ENCODE measurements around the gene RRP12.
A peak's percentile ranks its signal among the peaks of the same experiment; 100 is the strongest.

Gene RRP12

DNA sequence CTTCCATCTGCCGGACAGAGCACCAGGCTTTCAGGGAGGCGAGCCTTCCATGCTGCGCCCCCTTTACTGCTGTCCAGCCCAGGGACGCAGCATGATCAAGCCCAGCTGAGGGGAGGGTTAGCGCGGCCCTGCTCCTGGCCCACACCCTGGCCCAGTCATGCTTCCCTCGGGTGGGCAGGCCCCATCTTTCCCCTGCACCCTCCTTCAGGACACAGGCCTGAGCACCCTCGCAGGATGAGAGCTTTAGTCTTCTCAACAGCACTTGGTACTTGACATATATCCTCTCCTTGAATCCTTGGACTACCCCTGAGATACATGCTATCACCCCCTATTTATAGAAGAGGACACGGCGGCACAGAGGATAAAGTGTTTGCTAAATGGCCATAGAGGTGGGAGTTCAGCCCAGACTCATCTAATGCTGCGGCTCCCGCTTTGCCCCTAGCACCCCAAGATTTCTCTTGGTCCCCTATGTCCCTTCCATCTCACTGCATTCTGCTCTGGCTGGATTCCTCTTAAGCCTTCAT lies 34.0 kb downstream of the RRP12 start:
- H3K23ac ChIP-seq (ENCODE audit: low read length), result no peak overlapping the region
- no peak overlapping the region for H4K8ac ChIP-seq (ENCODE audit: low read depth, low read length)

GRCh38 chr10:97366572-97366971 lies 34.6 kb downstream of the RRP12 start:
- no peak overlapping the region for H3K27ac ChIP-seq (ENCODE audit: low read depth, low read length)
- no peak overlapping the region for H2BK5ac ChIP-seq (ENCODE audit: low read depth, low read length, poor library complexity)
- no peak overlapping the region for H4K91ac ChIP-seq (ENCODE audit: low read depth, low read length)
- peaks cover 54 to 56% of the 10 kb centered on the region in 2 experiments for H3K36me3 ChIP-seq (ENCODE audit: control insufficient read depth in 1 of 2, insufficient read depth in 2 of 2, low read length in 2 of 2)
- no peaks in the 10 kb centered on the region for H3K79me1 ChIP-seq (ENCODE audit: low read length)
- H3K9me3 ChIP-seq (ENCODE audit: insufficient read depth, low read depth, low read length), result peaks cover 2% of the 10 kb centered on the region
- no CpG with 5 or more reads among the region's 11 CpGs for WGBS (ENCODE audit: extremely low coverage, insufficient coverage, insufficient read length)
- H2AFZ ChIP-seq (ENCODE audit: insufficient read depth, low read length, poor library complexity), result no peak overlapping the region
- no peak overlapping the region for H3K18ac ChIP-seq (ENCODE audit: low read length)
- H3K79me2 ChIP-seq (ENCODE audit: control insufficient read depth, insufficient read depth, low read length, poor library complexity), result no peaks in the 10 kb centered on the region
- H2AK5ac ChIP-seq (ENCODE audit: low read length), result no peak overlapping the region
- DNase-seq, result no peak
- H3K27me3 ChIP-seq (ENCODE audit: insufficient read depth, low read length), result no peaks in the 10 kb centered on the region
- H3K4me1 ChIP-seq (ENCODE audit: control insufficient read depth in 1 of 2, insufficient read depth in 2 of 2, low read length in 2 of 2), result peaks cover 0 to 3% of the 10 kb centered on the region in 2 experiments
- no peak overlapping the region for H3K4ac ChIP-seq (ENCODE audit: low read depth, low read length)
- no peak overlapping the region for H3K4me2 ChIP-seq (ENCODE audit: low read length)
- H3K23ac ChIP-seq (ENCODE audit: low read length), result no peak overlapping the region
- H2BK120ac ChIP-seq (ENCODE audit: insufficient read depth, low read length, poor library complexity), result no peak overlapping the region
- H3K4me3 ChIP-seq (ENCODE audit: low read depth, low read length), result no peak overlapping the region
- H3K14ac ChIP-seq (ENCODE audit: low read length), result no peak overlapping the region
- H2BK12ac ChIP-seq (ENCODE audit: low read length), result no peak overlapping the region
- H4K12ac ChIP-seq (ENCODE audit: low read depth, low read length), result no peak overlapping the region
- H3K9ac ChIP-seq (ENCODE audit: low read length), result no peak overlapping the region
- H4K8ac ChIP-seq (ENCODE audit: low read depth, low read length), result no peak overlapping the region

More for the DNA sequence above, 34.0 kb downstream of the RRP12 start:
- H2AK5ac ChIP-seq (ENCODE audit: low read length), result no peak overlapping the region
- no peaks in the 10 kb centered on the region for H3K27me3 ChIP-seq (ENCODE audit: insufficient read depth, low read length)
- H3K4me2 ChIP-seq (ENCODE audit: low read length), result no peak overlapping the region
- peaks cover 60 to 61% of the 10 kb centered on the region in 2 experiments for H3K36me3 ChIP-seq (ENCODE audit: control insufficient read depth in 1 of 2, insufficient read depth in 2 of 2, low read length in 2 of 2)
- H3K79me1 ChIP-seq (ENCODE audit: low read length), result no peaks in the 10 kb centered on the region
- H3K4me3 ChIP-seq (ENCODE audit: low read depth, low read length), result no peak overlapping the region
- no peak overlapping the region for H2AFZ ChIP-seq (ENCODE audit: insufficient read depth, low read length, poor library complexity)
- peaks cover 2% of the 10 kb centered on the region for H3K9me3 ChIP-seq (ENCODE audit: insufficient read depth, low read depth, low read length)
- no peak overlapping the region for H3K14ac ChIP-seq (ENCODE audit: low read length)
- DNase-seq, result no peak
- H2BK120ac ChIP-seq (ENCODE audit: insufficient read depth, low read length, poor library complexity), result no peak overlapping the region
- no peak overlapping the region for H4K12ac ChIP-seq (ENCODE audit: low read depth, low read length)
- H2BK5ac ChIP-seq (ENCODE audit: low read depth, low read length, poor library complexity), result no peak overlapping the region
- H3K4me1 ChIP-seq (ENCODE audit: control insufficient read depth in 1 of 2, insufficient read depth in 2 of 2, low read length in 2 of 2), result peaks cover 0 to 3% of the 10 kb centered on the region in 2 experiments
- no peak overlapping the region for H3K18ac ChIP-seq (ENCODE audit: low read length)
- H3K9ac ChIP-seq (ENCODE audit: low read length), result no peak overlapping the region
- no peak overlapping the region for H2BK12ac ChIP-seq (ENCODE audit: low read length)
- no peak overlapping the region for H4K91ac ChIP-seq (ENCODE audit: low read depth, low read length)
- no peaks in the 10 kb centered on the region for H3K79me2 ChIP-seq (ENCODE audit: control insufficient read depth, insufficient read depth, low read length, poor library complexity)
- no CpG with 5 or more reads among the region's 12 CpGs for WGBS (ENCODE audit: extremely low coverage, insufficient coverage, insufficient read length)
- H3K27ac ChIP-seq (ENCODE audit: low read depth, low read length), result no peak overlapping the region
- no peak overlapping the region for H3K4ac ChIP-seq (ENCODE audit: low read depth, low read length)

DNA sequence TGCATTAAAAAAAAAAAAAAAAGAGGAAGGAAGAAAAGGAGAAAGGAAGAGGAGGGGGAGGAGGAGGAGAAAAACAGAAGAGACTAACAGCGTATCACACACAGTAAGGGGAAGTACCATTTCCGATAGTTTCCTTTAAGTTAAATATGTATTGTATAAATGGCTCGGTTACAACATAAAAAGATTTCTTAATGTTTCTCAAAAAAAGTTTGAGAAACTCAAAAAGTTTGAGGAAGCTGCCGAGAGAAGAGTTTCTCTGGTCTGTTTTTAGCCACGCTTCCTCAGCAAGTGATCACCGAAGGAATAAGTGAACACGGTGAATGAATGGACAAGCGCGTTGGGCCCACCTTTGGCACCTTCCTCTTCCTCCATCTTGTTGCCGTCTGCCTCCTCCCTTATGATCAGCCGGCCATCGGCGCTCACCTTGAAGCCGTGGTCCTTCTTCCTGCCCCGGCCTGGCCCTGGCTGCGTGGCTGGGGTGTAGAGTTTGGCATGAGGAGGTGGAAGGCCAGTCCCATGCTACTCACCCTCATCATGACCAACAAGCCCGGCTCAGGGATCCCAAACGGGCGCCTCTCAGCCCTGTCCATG lies 35.3 kb downstream of the RRP12 start:
- peaks cover 2% of the 10 kb centered on the region for H3K9me3 ChIP-seq (ENCODE audit: insufficient read depth, low read depth, low read length)
- H2BK120ac ChIP-seq (ENCODE audit: insufficient read depth, low read length, poor library complexity), result no peak overlapping the region
- no CpG with 5 or more reads among the region's 19 CpGs for WGBS (ENCODE audit: extremely low coverage, insufficient coverage, insufficient read length)
- H3K27ac ChIP-seq (ENCODE audit: low read depth, low read length), result no peak overlapping the region
- H2BK12ac ChIP-seq (ENCODE audit: low read length), result no peak overlapping the region
- no peak overlapping the region for H4K12ac ChIP-seq (ENCODE audit: low read depth, low read length)
- no peak overlapping the region for H3K14ac ChIP-seq (ENCODE audit: low read length)
- H3K79me2 ChIP-seq (ENCODE audit: control insufficient read depth, insufficient read depth, low read length, poor library complexity), result no peaks in the 10 kb centered on the region
- H3K18ac ChIP-seq (ENCODE audit: low read length), result no peak overlapping the region
- no peak overlapping the region for H3K4ac ChIP-seq (ENCODE audit: low read depth, low read length)
- H3K27me3 ChIP-seq (ENCODE audit: insufficient read depth, low read length), result no peaks in the 10 kb centered on the region
- H2AK5ac ChIP-seq (ENCODE audit: low read length), result no peak overlapping the region
- no peak overlapping the region for H3K23ac ChIP-seq (ENCODE audit: low read length)
- peaks cover 0 to 3% of the 10 kb centered on the region in 2 experiments for H3K4me1 ChIP-seq (ENCODE audit: control insufficient read depth in 1 of 2, insufficient read depth in 2 of 2, low read length in 2 of 2)
- H3K9ac ChIP-seq (ENCODE audit: low read length), result no peak overlapping the region
- H4K8ac ChIP-seq (ENCODE audit: low read depth, low read length), result no peak overlapping the region
- peak in 1 of 2 donors; percentile 31 for DNase-seq
- H4K91ac ChIP-seq (ENCODE audit: low read depth, low read length), result no peak overlapping the region
- H3K4me3 ChIP-seq (ENCODE audit: low read depth, low read length), result no peak overlapping the region
- H3K4me2 ChIP-seq (ENCODE audit: low read length), result no peak overlapping the region
- H2BK5ac ChIP-seq (ENCODE audit: low read depth, low read length, poor library complexity), result no peak overlapping the region
- H3K36me3 ChIP-seq (ENCODE audit: control insufficient read depth in 1 of 2, insufficient read depth in 2 of 2, low read length in 2 of 2), result peaks cover 47 to 52% of the 10 kb centered on the region in 2 experiments
- H3K79me1 ChIP-seq (ENCODE audit: low read length), result no peaks in the 10 kb centered on the region
- no peak overlapping the region for H2AFZ ChIP-seq (ENCODE audit: insufficient read depth, low read length, poor library complexity)

DNA sequence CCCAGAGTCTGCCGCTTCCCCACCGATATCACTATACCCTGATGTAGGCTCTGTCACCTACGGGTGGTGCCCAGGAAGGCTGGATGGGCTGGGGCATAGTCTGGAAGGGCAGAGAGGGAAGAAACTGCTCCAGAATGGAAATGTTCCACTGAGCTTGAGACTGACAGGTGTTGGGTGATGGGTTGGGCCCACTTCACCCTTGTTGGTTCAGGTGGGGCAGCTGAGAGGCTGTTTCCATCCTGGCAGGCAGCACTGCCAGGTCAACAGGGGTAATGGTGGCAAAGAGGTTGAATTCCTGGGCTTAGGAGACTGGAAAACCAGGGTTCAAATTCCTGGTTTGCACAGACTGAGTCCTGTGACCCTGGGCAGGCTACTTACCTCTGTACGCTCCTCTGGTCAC lies 38.1 kb downstream of the RRP12 start:
- Histone ChIP-seq H3K4me3 (ENCODE audit: low read depth, low read length) (no peak overlapping the region), H2BK5ac (ENCODE audit: low read depth, low read length, poor library complexity) (no peak overlapping the region), H3K79me2 (ENCODE audit: control insufficient read depth, insufficient read depth, low read length, poor library complexity) (no peaks in the 10 kb centered on the region), H3K9me3 (ENCODE audit: insufficient read depth, low read depth, low read length) (peaks cover 2% of the 10 kb centered on the region), H3K18ac (ENCODE audit: low read length) (no peak overlapping the region), H2AK5ac (ENCODE audit: low read length) (no peak overlapping the region), H4K91ac (ENCODE audit: low read depth, low read length) (no peak overlapping the region), H4K8ac (ENCODE audit: low read depth, low read length) (no peak overlapping the region), H3K79me1 (ENCODE audit: low read length) (no peaks in the 10 kb centered on the region), H4K12ac (ENCODE audit: low read depth, low read length) (no peak overlapping the region), H3K4me2 (ENCODE audit: low read length) (no peak overlapping the region), H3K14ac (ENCODE audit: low read length) (no peak overlapping the region), H3K36me3 (ENCODE audit: control insufficient read depth in 1 of 2, insufficient read depth in 2 of 2, low read length in 2 of 2) (peaks cover 42 to 47% of the 10 kb centered on the region in 2 experiments), H3K27me3 (ENCODE audit: insufficient read depth, low read length) (no peaks in the 10 kb centered on the region), H3K9ac (ENCODE audit: low read length) (no peak overlapping the region), H3K27ac (ENCODE audit: low read depth, low read length) (no peak overlapping the region), H2BK120ac (ENCODE audit: insufficient read depth, low read length, poor library complexity) (no peak overlapping the region), H3K4me1 (ENCODE audit: control insufficient read depth in 1 of 2, insufficient read depth in 2 of 2, low read length in 2 of 2) (peaks cover 0 to 3% of the 10 kb centered on the region in 2 experiments), H3K23ac (ENCODE audit: low read length) (no peak overlapping the region), H3K4ac (ENCODE audit: low read depth, low read length) (no peak overlapping the region), H2AFZ (ENCODE audit: insufficient read depth, low read length, poor library complexity) (no peak overlapping the region), H2BK12ac (ENCODE audit: low read length) (no peak overlapping the region)
- WGBS (ENCODE audit: extremely low coverage, insufficient coverage, insufficient read length), result no CpG with 5 or more reads among the region's 4 CpGs
- no peak for DNase-seq
